Ascending aorta (tissue), 2 donors: ENCODE measurements around the gene RNF224. TPM values are rescaled to one million over a fixed set of nuclear protein-coding genes. Genes with fewer than 3 reads are reported as not detected.

Experiments used
- DNase-seq, 2 donors: peaks; one replicate each; pipeline ENCODE4 v3.0.0-alpha.2; 2019; ENCODE audit warnings: low spot score in 2 of 2
- H3K27ac ChIP-seq, 2 donors: fragments of 200-600 bp; sonication (generic); one replicate each; pipeline ENCODE4 v1.5.1; 2016 to 2017; ENCODE audit warnings: mild to moderate bottlenecking in 1 of 2
- H3K27me3 ChIP-seq: fragments of 200-600 bp; sonication (generic); one replicate; pipeline ENCODE4 v1.5.1; 2017
- H3K36me3 ChIP-seq, 2 donors: fragments of 200-600 bp; sonication (generic); one replicate each; pipeline ENCODE4 v1.5.1; 2016
- H3K4me1 ChIP-seq, 2 donors: fragments of 200-600 bp; sonication (generic); one replicate each; pipeline ENCODE4 v1.5.1; 2016 to 2017; ENCODE audit warnings: mild to moderate bottlenecking in 1 of 2
- H3K4me3 ChIP-seq, 2 donors: fragments of 200-600 bp; sonication (generic); one replicate each; pipeline ENCODE4 v1.5.1; 2016 to 2017; ENCODE audit warnings: mild to moderate bottlenecking in 1 of 2
- H3K9me3 ChIP-seq, 2 donors: fragments of 200-600 bp; sonication (generic); one replicate each; pipeline ENCODE4 v1.5.1; 2016
- intact Hi-C: fragments of 100-400 bp; cut with DNase I; formaldehyde crosslinking; loops from one replicate; pipeline ENCODE4 v1.15.1; 2023
- total RNA-seq: library from RNA; depleted of rRNA; stranded (reverse); fragments of >200 nt; gene quantifications from one replicate; pipeline ENCODE4 v1.1.0, GENCODE V29; 2016
- TF ChIP-seq, protein P1 (sequence below), 3 experiments: fragments of 200-600 bp in 2 of 3; fragments of 450-650 bp in 1 of 3; sonication (generic) in 2 of 3; IDR thresholded peaks; one replicate each; pipeline ENCODE4 v1.5.1; 2016 to 2019; ENCODE audit warnings: antibody characterized with exemption in 3 of 3, mild to moderate bottlenecking in 1 of 3, moderate library complexity in 1 of 3

The RNF224 gene
- total RNA-seq, 1 donor from 2014 or later = not detected

DNA sequence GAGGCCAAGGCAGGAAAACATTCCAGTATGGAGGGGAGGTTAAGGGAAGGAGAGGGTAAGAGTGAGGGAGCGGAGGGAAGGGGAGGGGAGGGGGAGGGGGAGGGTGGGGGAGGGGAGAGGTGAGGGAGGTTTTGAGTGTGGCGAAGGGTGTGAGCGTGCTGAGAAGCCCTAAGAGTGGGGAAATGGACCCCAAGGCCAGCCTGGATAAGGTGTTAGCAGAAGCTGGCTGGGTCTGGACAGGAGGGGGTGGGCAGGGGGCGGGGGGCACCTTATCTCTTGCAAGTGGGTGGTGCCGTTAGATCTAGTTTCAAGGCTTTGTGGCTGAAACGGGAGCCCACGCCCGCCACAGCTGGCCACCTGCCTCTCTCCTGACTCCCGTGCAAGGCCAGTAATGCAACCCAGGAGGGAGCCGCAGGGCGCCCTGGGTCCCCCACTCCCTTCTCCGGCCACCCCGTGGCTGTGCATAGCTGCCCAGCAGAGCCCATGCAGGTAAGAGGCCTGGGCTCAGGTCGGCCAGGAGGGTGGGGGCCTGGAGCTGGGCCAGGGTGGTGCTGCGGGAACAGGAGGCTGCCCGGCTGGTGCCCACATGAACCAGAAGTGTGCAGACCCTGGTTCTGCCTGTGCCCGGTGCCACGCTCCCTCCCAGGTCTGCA, 677 bp downstream of the RNF224 start:
- no peak overlapping the region for H3K27ac ChIP-seq
- TF ChIP-seq, protein P1, sequence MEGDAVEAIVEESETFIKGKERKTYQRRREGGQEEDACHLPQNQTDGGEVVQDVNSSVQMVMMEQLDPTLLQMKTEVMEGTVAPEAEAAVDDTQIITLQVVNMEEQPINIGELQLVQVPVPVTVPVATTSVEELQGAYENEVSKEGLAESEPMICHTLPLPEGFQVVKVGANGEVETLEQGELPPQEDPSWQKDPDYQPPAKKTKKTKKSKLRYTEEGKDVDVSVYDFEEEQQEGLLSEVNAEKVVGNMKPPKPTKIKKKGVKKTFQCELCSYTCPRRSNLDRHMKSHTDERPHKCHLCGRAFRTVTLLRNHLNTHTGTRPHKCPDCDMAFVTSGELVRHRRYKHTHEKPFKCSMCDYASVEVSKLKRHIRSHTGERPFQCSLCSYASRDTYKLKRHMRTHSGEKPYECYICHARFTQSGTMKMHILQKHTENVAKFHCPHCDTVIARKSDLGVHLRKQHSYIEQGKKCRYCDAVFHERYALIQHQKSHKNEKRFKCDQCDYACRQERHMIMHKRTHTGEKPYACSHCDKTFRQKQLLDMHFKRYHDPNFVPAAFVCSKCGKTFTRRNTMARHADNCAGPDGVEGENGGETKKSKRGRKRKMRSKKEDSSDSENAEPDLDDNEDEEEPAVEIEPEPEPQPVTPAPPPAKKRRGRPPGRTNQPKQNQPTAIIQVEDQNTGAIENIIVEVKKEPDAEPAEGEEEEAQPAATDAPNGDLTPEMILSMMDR (IDR thresholded peaks at IDR 0.05) = no peak
- no peak for DNase-seq
- no peaks in the 10 kb centered on the region for H3K9me3 ChIP-seq
- intact Hi-C loops = loop anchor here (2.0 to 10.0 kb wide), 2 partner anchors 109 to 433 kb away; partner anchors contain the start of genes CCDC183 and TMEM141
- no peaks in the 10 kb centered on the region for H3K27me3 ChIP-seq
- no peak overlapping the region for H3K4me3 ChIP-seq
- H3K4me1 ChIP-seq = peaks cover 0 to 5% of the 10 kb centered on the region in 2 donors
- H3K36me3 ChIP-seq = no peaks in the 10 kb centered on the region

DNA sequence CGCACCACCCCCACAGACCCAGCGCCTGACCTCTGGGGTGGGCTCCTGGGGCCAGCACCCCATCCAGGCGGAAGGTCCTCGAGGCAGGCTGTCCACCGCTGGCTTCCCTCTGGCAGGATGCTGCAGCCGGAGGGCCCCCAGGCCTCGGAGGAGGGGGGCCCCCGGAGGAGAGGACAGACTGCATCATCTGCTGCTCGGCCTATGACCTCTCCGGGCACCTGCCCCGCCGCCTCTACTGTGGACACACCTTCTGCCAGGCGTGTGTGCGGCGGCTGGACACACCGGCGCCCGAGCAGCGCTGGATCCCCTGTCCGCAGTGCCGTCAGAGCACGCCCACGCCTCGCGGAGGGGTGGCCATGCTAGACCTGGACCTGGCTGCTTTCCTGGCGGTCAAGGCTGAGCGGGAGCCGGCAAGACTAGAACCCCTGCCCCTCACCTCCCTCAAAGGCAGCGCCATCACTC, 1.2 kb downstream of the RNF224 start:
- no peaks in the 10 kb centered on the region for H3K36me3 ChIP-seq
- no peaks in the 10 kb centered on the region for H3K27me3 ChIP-seq
- TF ChIP-seq, protein P1 (IDR thresholded peaks at IDR 0.05) = no peak
- H3K4me1 ChIP-seq = peaks cover 0 to 5% of the 10 kb centered on the region in 2 donors
- no peak overlapping the region for H3K4me3 ChIP-seq
- DNase-seq = no peak
- no peak overlapping the region for H3K27ac ChIP-seq
- intact Hi-C loops = loop anchor here (10.0 kb wide), 1 partner anchor 434 kb away; the partner anchor contains the start of genes CCDC183 and TMEM141
- H3K9me3 ChIP-seq = no peaks in the 10 kb centered on the region

DNA sequence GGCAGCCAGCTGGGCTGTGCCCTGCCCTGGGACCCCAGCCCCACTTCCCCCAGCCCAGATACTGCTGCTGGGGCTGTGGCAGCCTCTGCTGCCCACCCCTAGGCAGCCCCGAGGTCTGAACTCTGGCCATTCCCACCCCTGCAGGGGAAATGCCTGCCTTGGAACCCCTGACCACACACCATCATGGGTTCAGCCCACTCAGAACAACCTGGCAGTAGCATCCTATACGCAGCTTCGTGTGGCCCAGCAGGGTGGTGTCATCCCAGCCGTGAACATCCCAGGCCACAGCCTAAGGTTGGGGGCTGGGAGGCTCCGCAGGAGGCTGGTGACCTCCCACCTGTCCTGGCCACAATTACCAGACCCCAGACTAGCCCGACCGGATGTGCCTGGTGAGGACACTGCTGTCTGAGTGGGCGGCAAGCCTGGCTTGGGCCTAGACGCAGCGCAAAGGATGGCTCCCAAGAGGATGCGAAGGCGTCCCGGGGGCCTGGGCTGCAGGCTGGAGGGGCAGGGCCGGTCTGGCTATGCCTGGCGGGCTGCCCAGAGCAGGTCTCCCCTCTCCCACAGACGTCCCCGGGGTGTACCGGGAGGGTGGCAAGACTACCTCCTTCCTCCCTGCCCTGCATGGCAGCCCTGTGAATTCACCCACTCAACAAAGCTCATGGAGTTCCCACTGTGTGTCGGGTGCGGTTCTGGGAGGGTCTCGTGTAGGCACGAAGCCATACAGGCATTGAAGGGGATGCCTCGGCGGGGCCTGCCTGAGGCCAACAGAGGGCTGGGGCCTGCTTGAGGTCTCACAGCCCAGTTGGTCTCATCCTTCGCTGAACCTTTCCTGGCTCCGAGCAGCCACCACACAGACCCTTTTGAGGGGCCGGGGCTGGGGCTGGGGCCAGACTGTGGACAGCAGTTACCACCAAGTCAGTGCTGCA, 1.9 kb downstream of the RNF224 start:
- H3K27ac ChIP-seq = no peak overlapping the region
- H3K36me3 ChIP-seq = no peaks in the 10 kb centered on the region
- H3K9me3 ChIP-seq = no peaks in the 10 kb centered on the region
- H3K27me3 ChIP-seq = no peaks in the 10 kb centered on the region
- H3K4me1 ChIP-seq = peaks cover 0 to under 1% of the 10 kb centered on the region in 2 donors
- TF ChIP-seq, protein P1 (IDR thresholded peaks at IDR 0.05) = no peak
- intact Hi-C loops = loop anchor here (10.0 kb wide), 1 partner anchor 434 kb away; the partner anchor contains the start of genes CCDC183 and TMEM141
- no peak for DNase-seq
- no peak overlapping the region for H3K4me3 ChIP-seq

DNA sequence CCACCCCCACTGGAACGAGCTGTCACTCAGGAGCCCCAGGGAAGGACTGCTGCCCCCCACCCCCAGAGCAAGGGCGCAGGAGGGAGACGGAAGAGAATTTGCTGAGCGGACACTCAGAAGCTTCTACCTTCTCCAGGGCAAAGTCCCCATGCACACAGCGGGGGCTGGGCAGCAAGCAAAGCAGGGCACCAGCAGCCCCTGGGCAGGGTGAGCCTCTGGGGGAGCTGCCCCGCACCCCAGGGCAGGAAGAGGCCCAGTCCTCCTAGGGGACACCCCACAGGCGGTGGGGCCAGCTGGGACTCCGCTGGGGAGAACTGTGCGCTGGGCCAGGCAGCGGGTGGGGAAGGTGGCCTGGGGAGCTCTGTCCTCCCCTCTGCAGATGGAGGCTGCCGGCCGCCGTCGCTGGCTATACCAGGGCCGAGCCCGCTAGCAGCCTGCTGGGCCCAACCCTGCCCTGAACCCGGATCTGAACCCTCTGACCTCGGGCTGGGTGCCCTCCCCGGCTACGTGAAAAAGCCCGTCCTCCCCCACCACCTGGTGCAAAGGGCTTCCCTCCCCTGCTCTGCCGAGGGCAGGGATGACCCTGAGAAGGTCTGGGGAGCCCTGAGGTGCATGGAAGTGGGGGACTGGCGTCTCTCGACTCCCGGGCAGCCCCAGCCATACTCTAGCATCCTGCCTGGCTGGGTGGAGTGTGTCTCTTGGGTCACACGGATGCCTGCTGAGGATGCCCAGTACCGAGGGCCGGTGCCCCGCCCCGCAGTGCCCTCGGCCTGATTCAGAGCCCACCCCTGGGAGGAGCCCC, 2.8 kb downstream of the RNF224 start:
- no peak overlapping the region for H3K27ac ChIP-seq
- TF ChIP-seq, protein P1 (IDR thresholded peaks at IDR 0.05) = no peak
- no peaks in the 10 kb centered on the region for H3K9me3 ChIP-seq
- no peak overlapping the region for H3K4me3 ChIP-seq
- H3K36me3 ChIP-seq = no peaks in the 10 kb centered on the region
- H3K27me3 ChIP-seq = no peaks in the 10 kb centered on the region
- no peaks in the 10 kb centered on the region for H3K4me1 ChIP-seq
- no peak for DNase-seq
- intact Hi-C loops = loop anchor here (10.0 kb wide), 1 partner anchor 435 kb away; the partner anchor contains the start of genes CCDC183 and TMEM141
